K562 (cell line): ENCODE measurements around the gene OSBPL10.

Source experiments
- CBX5 ChIP-seq: IDR thresholded peaks from 2 replicates; pipeline ENCODE4 v1.6.1; 2014; ENCODE audit warnings: low read depth, borderline replicate concordance
- CTCF ChIP-seq, 3 experiments: IDR thresholded peaks in 2 of 3; conservative IDR thresholded peaks in 1 of 3; 2 replicates each; pipeline ENCODE4 v1.5.1; 2011 to 2012; ENCODE audit warnings: low read length in 3 of 3, mild to moderate bottlenecking in 3 of 3, control low read depth in 2 of 3, improper control_type of control experiment in 1 of 3, inconsistent platforms in 1 of 3, low read depth in 1 of 3, mixed read lengths in 1 of 3, moderate library complexity in 1 of 3; ENCODE audit not compliant: insufficient read depth in 2 of 3
- ERF ChIP-seq: fragments of 450-650 bp; formaldehyde crosslinking; IDR thresholded peaks from 2 replicates; pipeline ENCODE4 v1.4.0; 2020; ENCODE audit warnings: mild to moderate bottlenecking, mixed read lengths
- GTF2A2 ChIP-seq: IDR thresholded peaks from 2 replicates; pipeline ENCODE4 v1.6.1; 2016; ENCODE audit warnings: mild to moderate bottlenecking, missing genetic modification characterization, missing compliant biosample characterization
- POLR2A ChIP-seq: fragments of 450-650 bp; conservative IDR thresholded peaks from 2 replicates; pipeline ENCODE4 v1.6.1; 2016
- POLR2AphosphoS2 ChIP-seq: IDR thresholded peaks from 2 replicates; pipeline ENCODE4 v1.6.1; 2012; ENCODE audit warnings: low read length, improper control_type of control experiment
- POLR2AphosphoS5 ChIP-seq: IDR thresholded peaks from 2 replicates; pipeline ENCODE4 v1.6.1; 2011; ENCODE audit warnings: mild to moderate bottlenecking, low read depth, low read length, moderate library complexity; ENCODE audit not compliant: control insufficient read depth, insufficient read depth
- POLR3G ChIP-seq: IDR thresholded peaks from 2 replicates; pipeline ENCODE4 v1.6.1; 2011; ENCODE audit not compliant: insufficient read length, insufficient replicate concordance; ENCODE audit errors: extremely low read depth
- SAFB2 ChIP-seq: fragments of 200-400 bp; formaldehyde crosslinking; IDR thresholded peaks from 2 replicates; pipeline ENCODE4 v1.6.1; 2018; ENCODE audit warnings: borderline replicate concordance, low read length, low read depth, moderate library complexity; ENCODE audit not compliant: severe bottlenecking
- SNIP1 ChIP-seq: fragments of 450-650 bp; IDR thresholded peaks from 2 replicates; pipeline ENCODE4 v1.7.1; 2017; ENCODE audit warnings: low read depth, mild to moderate bottlenecking
- ZBTB43 ChIP-seq: sonication (generic); formaldehyde crosslinking; IDR thresholded peaks from 2 replicates; pipeline ENCODE4 v1.8.0; 2023; ENCODE audit warnings: mild to moderate bottlenecking, missing genetic modification reagents
- ZBTB7A ChIP-seq: IDR thresholded peaks from 2 replicates; pipeline ENCODE4 v1.6.1; 2011; ENCODE audit warnings: low read depth, mild to moderate bottlenecking, low read length, moderate library complexity, borderline replicate concordance; ENCODE audit not compliant: control insufficient read depth
- TF ChIP-seq, protein P1 (sequence below): fragments of 250-450 bp; sonication (Bioruptor Pico); IDR thresholded peaks from 2 replicates; pipeline ENCODE4 v1.5.0; 2022; ENCODE audit warnings: mild to moderate bottlenecking
- TF ChIP-seq, protein P2 (sequence below): fragments of 450-650 bp; IDR thresholded peaks from 2 replicates; pipeline ENCODE4 v1.6.1; 2016; ENCODE audit warnings: antibody characterized with exemption

DNA sequence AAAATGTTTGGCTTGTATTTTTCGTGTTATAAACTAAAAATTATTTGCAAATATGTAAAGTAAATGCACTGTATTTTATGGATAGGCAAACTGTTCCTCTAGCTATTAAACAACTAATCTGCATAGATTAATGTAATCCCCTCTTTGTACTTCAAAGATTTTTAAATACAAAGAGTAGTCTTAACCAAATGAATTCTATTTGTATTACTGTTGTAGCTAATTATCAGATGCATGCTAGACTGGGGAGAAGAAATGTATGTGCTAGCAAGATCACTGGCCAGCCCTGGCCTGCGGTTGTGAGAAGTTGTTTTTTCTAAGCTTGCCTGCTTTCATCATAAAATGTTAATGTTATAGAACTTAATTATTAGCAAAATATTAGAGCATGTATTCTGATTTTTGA, 355.7 kb downstream of the OSBPL10 start:
- TF ChIP-seq SNIP1 (no peak), CTCF (IDR thresholded peaks at IDR 0.05 in 2 of 3, conservative IDR thresholded peaks at IDR 0.05 in 1 of 3; ENCODE audit: insufficient read depth in 2 of 3, low read depth in 1 of 3, low read length in 3 of 3) (no peak), POLR2AphosphoS2 (no peak), ZBTB7A (no peak), POLR2A (no peak), POLR3G (no peak), GTF2A2 (tag) (no peak), CBX5 (no peak), POLR2AphosphoS5 (no peak), ZBTB43 (CRISPR knock-in tag) (no peak), ERF (CRISPR knock-in tag) (no peak), SAFB2 (no peak)
- TF ChIP-seq, protein P1, sequence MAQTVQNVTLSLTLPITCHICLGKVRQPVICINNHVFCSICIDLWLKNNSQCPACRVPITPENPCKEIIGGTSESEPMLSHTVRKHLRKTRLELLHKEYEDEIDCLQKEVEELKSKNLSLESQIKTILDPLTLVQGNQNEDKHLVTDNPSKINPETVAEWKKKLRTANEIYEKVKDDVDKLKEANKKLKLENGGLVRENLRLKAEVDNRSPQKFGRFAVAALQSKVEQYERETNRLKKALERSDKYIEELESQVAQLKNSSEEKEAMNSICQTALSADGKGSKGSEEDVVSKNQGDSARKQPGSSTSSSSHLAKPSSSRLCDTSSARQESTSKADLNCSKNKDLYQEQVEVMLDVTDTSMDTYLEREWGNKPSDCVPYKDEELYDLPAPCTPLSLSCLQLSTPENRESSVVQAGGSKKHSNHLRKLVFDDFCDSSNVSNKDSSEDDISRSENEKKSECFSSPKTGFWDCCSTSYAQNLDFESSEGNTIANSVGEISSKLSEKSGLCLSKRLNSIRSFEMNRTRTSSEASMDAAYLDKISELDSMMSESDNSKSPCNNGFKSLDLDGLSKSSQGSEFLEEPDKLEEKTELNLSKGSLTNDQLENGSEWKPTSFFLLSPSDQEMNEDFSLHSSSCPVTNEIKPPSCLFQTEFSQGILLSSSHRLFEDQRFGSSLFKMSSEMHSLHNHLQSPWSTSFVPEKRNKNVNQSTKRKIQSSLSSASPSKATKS (CRISPR knock-in tag): no peak
- TF ChIP-seq, protein P2, sequence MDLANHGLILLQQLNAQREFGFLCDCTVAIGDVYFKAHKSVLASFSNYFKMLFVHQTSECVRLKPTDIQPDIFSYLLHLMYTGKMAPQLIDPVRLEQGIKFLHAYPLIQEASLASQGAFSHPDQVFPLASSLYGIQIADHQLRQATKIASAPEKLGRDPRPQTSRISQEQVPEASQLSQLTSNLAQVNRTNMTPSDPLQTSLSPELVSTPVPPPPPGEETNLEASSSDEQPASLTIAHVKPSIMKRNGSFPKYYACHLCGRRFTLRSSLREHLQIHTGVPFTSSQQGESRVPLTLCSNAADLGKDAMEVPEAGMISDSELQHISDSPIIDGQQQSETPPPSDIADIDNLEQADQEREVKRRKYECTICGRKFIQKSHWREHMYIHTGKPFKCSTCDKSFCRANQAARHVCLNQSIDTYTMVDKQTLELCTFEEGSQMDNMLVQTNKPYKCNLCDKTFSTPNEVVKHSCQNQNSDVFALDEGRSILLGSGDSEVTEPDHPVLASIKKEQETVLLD: no peak
